GM12865 (cell line): ENCODE results near the gene HOXC4.

Experiments used
- DNase-seq: peaks from one replicate; pipeline ENCODE4 v3.0.0; 2010; ENCODE audit warnings: low read depth
- H3K4me3 ChIP-seq: 2 replicates; pipeline ENCODE4 v1.5.1; 2011; ENCODE audit warnings: mild to moderate bottlenecking, low read depth, low read length, control low read depth
- CTCF ChIP-seq: IDR thresholded peaks from 2 replicates; pipeline ENCODE4 v1.5.1; 2011; ENCODE audit warnings: low read length, control low read depth, low read depth, inconsistent platforms; ENCODE audit not compliant: insufficient read depth; ENCODE audit errors: missing control alignments

HOXC4 gene

GRCh38 chr12:54046809-54047159 is 6.9 kb upstream of the HOXC4 start:
- no peak overlapping the region for H3K4me3 ChIP-seq
- no peak for TF ChIP-seq CTCF
- DNase-seq: no peak

GRCh38 chr12:54047160-54047963 is 6.3 kb upstream of the HOXC4 start:
- H3K4me3 ChIP-seq: no peak overlapping the region
- TF ChIP-seq CTCF: no peak
- no peak for DNase-seq

- H3K4me3 ChIP-seq: no peak overlapping the region
- DNase-seq: no peak
Observed at GRCh38 chr12:54047964-54048303, 5.7 kb upstream of the HOXC4 start.

GRCh38 chr12:54048406-54049093 is 5.1 kb upstream of the HOXC4 start:
- H3K4me3 ChIP-seq: no peak overlapping the region
- no peak for DNase-seq

More at GRCh38 chr12:54047964-54048303, 5.7 kb upstream of the HOXC4 start:
- no peak for TF ChIP-seq CTCF

GRCh38 chr12:54049108-54049507 is 4.5 kb upstream of the HOXC4 start:
- TF ChIP-seq CTCF: no peak
- H3K4me3 ChIP-seq: no peak overlapping the region
- no peak for DNase-seq

More at GRCh38 chr12:54048406-54049093, 5.1 kb upstream of the HOXC4 start:
- no peak for TF ChIP-seq CTCF

GRCh38 chr12:54050482-54050810 is 3.2 kb upstream of the HOXC4 start:
- H3K4me3 ChIP-seq: no peak overlapping the region
- no peak for DNase-seq
- no peak for TF ChIP-seq CTCF
